Fibroblast of lung (primary cell): ENCODE measurements around the gene COL26A1. TPM values are rescaled to one million over a fixed set of nuclear protein-coding genes. Genes with fewer than 3 reads are reported as not detected.

ENCODE experiments used
- DNase-seq, 2 donors: peaks; one replicate each; pipeline versions ENCODE4 v3.0.0 to v3.0.0-alpha.2; 2010; ENCODE audit warnings: low read depth in 2 of 2
- H2AFZ ChIP-seq: 2 replicates; pipeline ENCODE4 v1.5.1; 2012; ENCODE audit warnings: low read length, control low read depth, inconsistent platforms
- H3K27ac ChIP-seq: 2 replicates; pipeline ENCODE4 v1.5.1; 2011; ENCODE audit warnings: low read length, control low read depth; ENCODE audit not compliant: insufficient read depth
- H3K27me3 ChIP-seq: 2 replicates; pipeline ENCODE4 v1.5.1; 2011; ENCODE audit warnings: mild to moderate bottlenecking, low read length; ENCODE audit not compliant: control insufficient read depth, insufficient read depth
- H3K36me3 ChIP-seq: 2 replicates; pipeline ENCODE4 v1.5.1; 2011; ENCODE audit warnings: low read length; ENCODE audit not compliant: control insufficient read depth, insufficient read depth
- H3K4me1 ChIP-seq: 2 replicates; pipeline ENCODE4 v1.5.1; 2011; ENCODE audit warnings: low read length; ENCODE audit not compliant: control insufficient read depth, insufficient read depth; ENCODE audit errors: extremely low read depth
- H3K4me2 ChIP-seq: 2 replicates; pipeline ENCODE4 v1.5.1; 2011; ENCODE audit warnings: low read length, control low read depth; ENCODE audit not compliant: insufficient read depth; ENCODE audit errors: extremely low read depth
- H3K4me3 ChIP-seq, 4 experiments: fragments of 200-600 bp in 1 of 4; sonication (generic) in 1 of 4; replicated peaks in 1 of 4; 2 replicates each; pipeline ENCODE4 v1.5.1; 2011 to 2016; ENCODE audit warnings: low read length in 4 of 4, low read depth in 3 of 4, mild to moderate bottlenecking in 3 of 4, control low read depth in 2 of 4, inconsistent platforms in 1 of 4, mixed read lengths in 1 of 4; ENCODE audit not compliant: insufficient read depth in 1 of 4; ENCODE audit errors: control extremely low read depth in 1 of 4
- H3K79me2 ChIP-seq: 2 replicates; pipeline ENCODE4 v1.5.1; 2012; ENCODE audit warnings: mild to moderate bottlenecking, low read length, inconsistent platforms; ENCODE audit not compliant: control insufficient read depth, insufficient read depth
- H3K9ac ChIP-seq: 2 replicates; pipeline ENCODE4 v1.5.1; 2011; ENCODE audit warnings: mild to moderate bottlenecking, low read length, control low read depth; ENCODE audit not compliant: insufficient read depth
- H3K9me3 ChIP-seq: 2 replicates; pipeline ENCODE4 v1.5.1; 2012; ENCODE audit warnings: low read depth, low read length; ENCODE audit not compliant: control insufficient read depth, insufficient read depth
- H4K20me1 ChIP-seq: 2 replicates; pipeline ENCODE4 v1.5.1; 2011; ENCODE audit warnings: low read length; ENCODE audit not compliant: control insufficient read depth, insufficient read depth; ENCODE audit errors: extremely low read depth
- CTCF ChIP-seq, 2 donors: IDR thresholded peaks in 1 of 2; conservative IDR thresholded peaks in 1 of 2; 1 replicate in 1 of 2; 2 replicates in 1 of 2; pipeline ENCODE4 v1.5.1; 2011 to 2012; ENCODE audit warnings: low read length in 2 of 2, control low read depth in 1 of 2, inconsistent platforms in 1 of 2, low read depth in 1 of 2, mild to moderate bottlenecking in 1 of 2
- EZH2 ChIP-seq: IDR thresholded peaks from 2 replicates; pipeline ENCODE4 v1.5.1; 2012; ENCODE audit warnings: low read length, control low read depth, mild to moderate bottlenecking; ENCODE audit errors: missing control alignments
- polyA plus RNA-seq, 2 donors: library from polyadenylated mRNA; depleted of rRNA in 1 of 2; stranded (reverse) in 1 of 2; unstranded in 1 of 2; fragments of >200 nt; gene quantifications; 2 replicates each; pipeline ENCODE4 v1.2.1, GENCODE V29; 2011 to 2012; ENCODE audit warnings: missing spikeins in 1 of 2
- total RNA-seq: library from RNA; depleted of rRNA; stranded (reverse); fragments of >200 nt; gene quantifications from 2 replicates; pipeline ENCODE4 v1.2.1, GENCODE V29; 2014

Gene COL26A1
- total and polyA plus RNA-seq, 2 donors (not counting 1 experiment from before 2014, with no cell fraction given), result 0.06 TPM; not detected in 1

GRCh38 chr7:101564778-101565211 lies 202.1 kb downstream of the COL26A1 start:
- Histone ChIP-seq H3K9me3 (no peaks in the 10 kb centered on the region), H3K36me3 (no peaks in the 10 kb centered on the region), H3K27ac (no peak overlapping the region), H3K79me2 (no peaks in the 10 kb centered on the region), H2AFZ (no peak overlapping the region), H3K4me1 (no peaks in the 10 kb centered on the region), H3K27me3 (no peaks in the 10 kb centered on the region), H3K4me2 (no peak overlapping the region), H4K20me1 (no peaks in the 10 kb centered on the region), H3K9ac (no peak overlapping the region), H3K4me3 (no peak overlapping the region)
- no peak for DNase-seq
- TF ChIP-seq CTCF (conservative IDR thresholded peaks at IDR 0.05 in 1 of 2, IDR thresholded peaks at IDR 0.05 in 1 of 2; ENCODE audit: low read depth in 1 of 2, low read length in 2 of 2), result no peak
- no peak for TF ChIP-seq EZH2

GRCh38 chr7:101565601-101566209 lies 203.0 kb downstream of the COL26A1 start:
- Histone ChIP-seq H2AFZ (no peak overlapping the region), H4K20me1 (no peaks in the 10 kb centered on the region), H3K9ac (no peak overlapping the region), H3K4me3 (no peak overlapping the region), H3K9me3 (no peaks in the 10 kb centered on the region), H3K4me1 (no peaks in the 10 kb centered on the region), H3K36me3 (no peaks in the 10 kb centered on the region), H3K27ac (no peak overlapping the region), H3K4me2 (no peak overlapping the region), H3K27me3 (no peaks in the 10 kb centered on the region), H3K79me2 (no peaks in the 10 kb centered on the region)
- no peak for DNase-seq
- no peak for TF ChIP-seq EZH2
- no peak for TF ChIP-seq CTCF (conservative IDR thresholded peaks at IDR 0.05 in 1 of 2, IDR thresholded peaks at IDR 0.05 in 1 of 2; ENCODE audit: low read depth in 1 of 2, low read length in 2 of 2)

GRCh38 chr7:101567230-101567629 lies 204.6 kb downstream of the COL26A1 start:
- H2AFZ ChIP-seq, result no peak overlapping the region
- H3K79me2 ChIP-seq, result no peaks in the 10 kb centered on the region
- no peak overlapping the region for H3K27ac ChIP-seq
- H3K9me3 ChIP-seq, result no peaks in the 10 kb centered on the region
- no peak overlapping the region for H3K4me3 ChIP-seq
- H3K4me2 ChIP-seq, result no peak overlapping the region
- H3K36me3 ChIP-seq, result no peaks in the 10 kb centered on the region
- TF ChIP-seq EZH2, result no peak
- no peak for TF ChIP-seq CTCF (conservative IDR thresholded peaks at IDR 0.05 in 1 of 2, IDR thresholded peaks at IDR 0.05 in 1 of 2; ENCODE audit: low read depth in 1 of 2, low read length in 2 of 2)
- no peaks in the 10 kb centered on the region for H3K27me3 ChIP-seq
- no peak overlapping the region for H3K9ac ChIP-seq
- H4K20me1 ChIP-seq, result no peaks in the 10 kb centered on the region
- H3K4me1 ChIP-seq, result no peaks in the 10 kb centered on the region
- no peak for DNase-seq
